ENCODE measurements around the gene DIO1.

DIO1 gene

DNA sequence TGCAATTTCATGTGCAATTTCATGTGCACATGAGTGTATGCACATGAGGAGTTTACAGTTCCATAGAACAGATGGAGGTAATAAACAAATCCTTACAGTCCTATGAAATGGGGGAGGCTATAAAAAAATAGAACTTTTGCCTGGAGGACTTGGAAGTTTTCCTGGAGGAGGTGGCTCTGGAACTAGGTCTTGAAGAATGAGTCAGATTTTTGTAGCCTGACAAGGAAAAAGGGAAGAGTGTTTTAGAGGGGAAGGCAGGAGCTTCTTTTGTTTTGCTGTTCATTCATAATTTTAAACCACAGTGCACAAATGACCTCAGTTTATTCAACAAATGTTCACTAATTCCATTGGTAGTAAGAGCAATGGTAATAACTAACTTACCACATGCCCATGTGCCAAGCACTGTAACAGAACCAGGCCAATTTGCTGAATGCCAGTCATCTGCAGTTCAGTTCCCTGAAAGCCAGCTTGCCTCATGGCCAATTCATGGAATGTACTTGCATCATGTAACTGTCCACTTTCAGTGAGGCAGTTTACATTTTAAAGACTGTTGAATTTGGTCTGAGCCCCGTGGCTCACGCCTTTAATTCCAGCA, 2.7 kb downstream of the DIO1 start:
- Histone ChIP-seq H3K9ac (ENCODE audit: low read depth, low read length) (no peak overlapping the region), H3K27me3 (ENCODE audit: control insufficient read depth, insufficient read depth, low read length) (no peaks in the 10 kb centered on the region), H3K9me3 (ENCODE audit: control insufficient read depth, insufficient read depth, low read length) (no peaks in the 10 kb centered on the region), H3K4me1 (ENCODE audit: control insufficient read depth, insufficient read depth, low read length) (no peaks in the 10 kb centered on the region), H3K36me3 (ENCODE audit: control insufficient read depth, insufficient read depth, low read length) (no peaks in the 10 kb centered on the region), H3K4me3 (ENCODE audit: low read depth, low read length) (no peak overlapping the region)

DNA sequence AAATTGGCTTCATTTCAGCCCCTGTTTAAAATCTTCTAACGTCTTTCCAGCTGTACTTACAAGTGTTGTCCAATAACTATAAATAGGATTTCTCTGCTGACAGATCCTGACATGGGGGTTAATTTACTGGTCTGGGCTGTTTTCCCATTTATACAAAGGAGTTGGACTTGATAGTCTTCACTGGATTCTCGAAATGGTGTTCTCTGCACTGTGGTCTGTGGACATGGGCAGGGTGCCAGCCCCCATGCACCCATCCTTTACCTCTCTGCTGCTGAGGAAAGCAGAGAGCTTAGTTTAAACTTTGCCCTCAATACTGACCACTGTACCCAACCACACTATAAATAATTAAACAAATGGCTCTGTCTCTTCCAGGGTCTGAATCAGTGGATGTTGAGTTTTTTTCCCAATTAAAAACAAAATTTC, 5.2 kb downstream of the DIO1 start:
- H3K36me3 ChIP-seq (ENCODE audit: control insufficient read depth, insufficient read depth, low read length), result no peaks in the 10 kb centered on the region
- no peak overlapping the region for H3K9ac ChIP-seq (ENCODE audit: low read depth, low read length)
- no peak overlapping the region for H3K4me3 ChIP-seq (ENCODE audit: low read depth, low read length)
- no peaks in the 10 kb centered on the region for H3K27me3 ChIP-seq (ENCODE audit: control insufficient read depth, insufficient read depth, low read length)
- H3K4me1 ChIP-seq (ENCODE audit: control insufficient read depth, insufficient read depth, low read length), result no peaks in the 10 kb centered on the region
- H3K9me3 ChIP-seq (ENCODE audit: control insufficient read depth, insufficient read depth, low read length), result no peaks in the 10 kb centered on the region

DNA sequence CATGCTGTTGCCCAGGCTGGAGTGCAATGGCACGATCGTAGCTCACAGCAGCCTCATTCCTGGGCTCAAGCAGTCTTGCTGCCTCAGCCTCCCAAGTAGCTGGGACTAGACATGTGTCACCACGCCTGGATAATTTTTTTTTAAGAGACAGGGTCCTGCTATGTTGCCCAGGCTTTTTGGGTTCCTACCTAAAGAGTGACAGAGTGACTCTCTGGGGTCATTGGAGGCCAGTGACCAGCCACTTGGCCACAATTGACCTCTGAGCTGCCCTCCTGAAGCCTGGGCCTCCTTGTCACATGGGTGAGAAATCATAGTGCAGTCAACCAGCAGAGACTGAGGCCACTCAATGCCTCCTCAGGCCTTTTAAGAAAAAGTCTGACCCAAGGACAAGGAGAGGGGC, 5.7 kb downstream of the DIO1 start:
- Histone ChIP-seq H3K9me3 (ENCODE audit: control insufficient read depth, insufficient read depth, low read length) (no peaks in the 10 kb centered on the region), H3K9ac (ENCODE audit: low read depth, low read length) (no peak overlapping the region), H3K4me1 (ENCODE audit: control insufficient read depth, insufficient read depth, low read length) (no peaks in the 10 kb centered on the region), H3K4me3 (ENCODE audit: low read depth, low read length) (no peak overlapping the region), H3K36me3 (ENCODE audit: control insufficient read depth, insufficient read depth, low read length) (no peaks in the 10 kb centered on the region), H3K27me3 (ENCODE audit: control insufficient read depth, insufficient read depth, low read length) (no peaks in the 10 kb centered on the region)

DNA sequence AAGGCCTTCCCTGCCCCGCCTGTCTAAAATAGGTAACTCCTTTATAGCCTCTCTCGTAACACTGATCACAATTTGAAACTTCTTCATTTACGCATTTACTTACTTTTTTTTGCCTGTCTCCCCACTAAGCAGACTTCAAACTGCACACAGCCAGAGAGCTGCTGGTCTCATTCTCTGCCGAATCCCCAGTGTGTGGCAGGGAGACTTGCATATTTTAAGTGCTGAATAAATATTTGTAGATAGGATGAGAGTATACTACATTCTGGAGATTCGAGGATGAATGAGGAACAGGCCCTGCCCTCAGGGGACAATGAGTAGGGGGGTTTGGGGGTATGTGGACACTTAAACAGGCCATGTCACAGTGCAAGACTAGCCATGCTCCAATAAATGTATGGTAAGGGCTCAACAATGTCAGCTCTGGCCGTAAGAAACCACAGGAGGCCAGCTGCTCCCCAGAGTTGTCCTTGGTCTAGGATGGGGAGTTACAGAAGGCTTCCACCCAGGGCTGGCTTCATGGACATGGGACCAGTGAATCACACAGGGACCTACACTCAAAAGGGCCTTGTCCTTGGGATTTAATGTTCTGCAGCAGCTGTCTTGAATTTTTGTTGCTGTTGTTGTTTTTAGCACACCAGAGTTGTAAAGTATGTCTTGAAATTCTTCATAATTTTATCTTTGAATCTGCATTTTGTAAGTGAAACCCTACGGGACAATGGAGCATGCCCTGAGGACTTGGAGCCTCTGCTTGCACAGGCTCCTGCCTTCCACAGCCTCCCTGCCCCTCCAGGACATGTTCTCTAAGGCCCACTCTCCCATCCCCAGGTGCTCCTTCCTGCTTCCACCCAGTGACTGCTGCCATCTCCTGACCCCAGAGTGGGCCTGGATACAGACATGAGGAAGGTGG, 8.5 kb downstream of the DIO1 start:
- no peaks in the 10 kb centered on the region for H3K4me1 ChIP-seq (ENCODE audit: control insufficient read depth, insufficient read depth, low read length)
- no peaks in the 10 kb centered on the region for H3K36me3 ChIP-seq (ENCODE audit: control insufficient read depth, insufficient read depth, low read length)
- no peak overlapping the region for H3K4me3 ChIP-seq (ENCODE audit: low read depth, low read length)
- no peaks in the 10 kb centered on the region for H3K27me3 ChIP-seq (ENCODE audit: control insufficient read depth, insufficient read depth, low read length)
- no peak overlapping the region for H3K9ac ChIP-seq (ENCODE audit: low read depth, low read length)
- H3K9me3 ChIP-seq (ENCODE audit: control insufficient read depth, insufficient read depth, low read length), result no peaks in the 10 kb centered on the region

DNA sequence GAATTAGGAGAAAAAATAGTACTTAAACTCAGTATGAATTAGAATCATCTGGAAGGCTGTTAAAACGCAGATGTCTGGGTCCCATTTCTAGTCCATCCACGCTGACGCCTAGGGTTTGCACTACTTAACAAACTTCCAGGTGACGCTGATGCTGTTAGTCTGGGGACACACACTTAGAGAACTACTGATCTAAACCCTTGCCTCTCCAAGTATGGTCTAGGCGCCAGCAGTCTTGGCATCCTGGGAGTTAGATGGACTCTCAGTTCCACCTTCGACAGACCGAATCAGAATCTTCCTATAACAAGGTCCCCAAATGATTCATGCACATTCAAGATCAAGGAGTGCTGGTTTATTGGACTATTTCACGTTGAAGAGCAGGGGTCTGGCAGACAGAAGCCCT, 11.5 kb downstream of the DIO1 start:
- Histone ChIP-seq H3K36me3 (ENCODE audit: control insufficient read depth, insufficient read depth, low read length) (no peaks in the 10 kb centered on the region), H3K9me3 (ENCODE audit: control insufficient read depth, insufficient read depth, low read length) (no peaks in the 10 kb centered on the region), H3K9ac (ENCODE audit: low read depth, low read length) (no peak overlapping the region), H3K4me1 (ENCODE audit: control insufficient read depth, insufficient read depth, low read length) (no peaks in the 10 kb centered on the region), H3K4me3 (ENCODE audit: low read depth, low read length) (no peak overlapping the region), H3K27me3 (ENCODE audit: control insufficient read depth, insufficient read depth, low read length) (no peaks in the 10 kb centered on the region)

DNA sequence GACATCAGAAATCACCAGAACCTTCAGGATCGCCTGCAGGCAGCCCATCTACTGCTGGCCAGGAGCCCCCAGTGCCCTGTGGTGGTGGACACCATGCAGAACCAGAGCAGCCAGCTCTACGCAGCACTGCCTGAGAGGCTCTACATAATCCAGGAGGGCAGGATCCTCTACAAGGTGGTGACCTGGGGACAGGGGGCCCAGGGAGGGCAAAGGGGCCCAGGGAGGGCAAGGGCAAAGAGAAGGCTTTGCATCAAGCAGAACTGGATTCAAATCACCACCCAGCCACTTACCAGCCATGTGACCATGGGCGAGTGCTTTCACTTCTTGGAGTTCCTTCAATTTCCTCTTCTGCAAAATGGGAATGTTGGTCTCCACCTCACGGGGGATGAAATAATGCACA, 12.1 kb downstream of the DIO1 start:
- H3K36me3 ChIP-seq (ENCODE audit: control insufficient read depth, insufficient read depth, low read length), result no peaks in the 10 kb centered on the region
- H3K27me3 ChIP-seq (ENCODE audit: control insufficient read depth, insufficient read depth, low read length), result no peaks in the 10 kb centered on the region
- no peaks in the 10 kb centered on the region for H3K4me1 ChIP-seq (ENCODE audit: control insufficient read depth, insufficient read depth, low read length)
- no peaks in the 10 kb centered on the region for H3K9me3 ChIP-seq (ENCODE audit: control insufficient read depth, insufficient read depth, low read length)
- no peak overlapping the region for H3K4me3 ChIP-seq (ENCODE audit: low read depth, low read length)
- H3K9ac ChIP-seq (ENCODE audit: low read depth, low read length), result no peak overlapping the region

DNA sequence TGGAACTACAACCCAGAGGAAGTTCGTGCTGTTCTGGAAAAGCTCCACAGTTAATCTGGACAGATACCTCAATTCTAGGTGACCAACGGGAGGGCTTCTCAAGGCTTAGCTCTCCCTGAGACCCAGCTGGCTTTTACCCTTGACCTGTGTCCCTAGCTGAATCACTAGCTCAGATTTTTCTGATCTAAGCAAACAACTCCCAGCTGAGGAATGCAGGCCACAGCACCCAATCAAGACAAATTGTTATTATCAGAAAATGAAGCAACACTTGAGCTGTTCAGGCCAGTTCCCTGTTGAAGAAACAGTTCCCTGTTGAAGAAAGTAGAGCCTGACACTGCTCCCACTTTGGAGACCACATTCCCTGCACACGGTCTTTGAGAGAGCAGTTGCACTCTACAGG, 16.0 kb downstream of the DIO1 start:
- Histone ChIP-seq H3K36me3 (ENCODE audit: control insufficient read depth, insufficient read depth, low read length) (no peaks in the 10 kb centered on the region), H3K4me3 (ENCODE audit: low read depth, low read length) (no peak overlapping the region), H3K9ac (ENCODE audit: low read depth, low read length) (no peak overlapping the region), H3K4me1 (ENCODE audit: control insufficient read depth, insufficient read depth, low read length) (peaks cover 17% of the 10 kb centered on the region), H3K27me3 (ENCODE audit: control insufficient read depth, insufficient read depth, low read length) (no peaks in the 10 kb centered on the region), H3K9me3 (ENCODE audit: control insufficient read depth, insufficient read depth, low read length) (no peaks in the 10 kb centered on the region)

DNA sequence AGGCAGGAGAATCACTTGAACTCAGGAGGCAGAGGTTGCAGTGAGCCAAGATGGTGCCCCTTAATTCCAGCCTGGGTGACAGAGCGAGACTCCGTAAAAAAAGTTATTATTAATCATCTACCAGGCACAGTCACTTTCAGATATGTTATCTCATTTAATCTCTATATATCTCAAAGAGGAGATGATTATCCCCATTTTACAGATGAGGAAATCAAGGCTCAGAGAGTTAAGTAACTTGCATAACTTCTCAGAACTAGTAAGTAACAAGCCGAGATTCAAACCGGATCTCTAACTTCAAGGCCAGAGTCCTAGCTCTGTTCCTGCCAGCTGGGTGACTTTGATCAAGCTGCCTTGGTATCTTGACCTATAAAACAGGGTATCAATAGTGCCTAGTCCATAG, 17.5 kb downstream of the DIO1 start:
- Histone ChIP-seq H3K27me3 (ENCODE audit: control insufficient read depth, insufficient read depth, low read length) (no peaks in the 10 kb centered on the region), H3K4me1 (ENCODE audit: control insufficient read depth, insufficient read depth, low read length) (peaks cover 20% of the 10 kb centered on the region), H3K36me3 (ENCODE audit: control insufficient read depth, insufficient read depth, low read length) (no peaks in the 10 kb centered on the region), H3K9ac (ENCODE audit: low read depth, low read length) (no peak overlapping the region), H3K9me3 (ENCODE audit: control insufficient read depth, insufficient read depth, low read length) (no peaks in the 10 kb centered on the region), H3K4me3 (ENCODE audit: low read depth, low read length) (no peak overlapping the region)

DNA sequence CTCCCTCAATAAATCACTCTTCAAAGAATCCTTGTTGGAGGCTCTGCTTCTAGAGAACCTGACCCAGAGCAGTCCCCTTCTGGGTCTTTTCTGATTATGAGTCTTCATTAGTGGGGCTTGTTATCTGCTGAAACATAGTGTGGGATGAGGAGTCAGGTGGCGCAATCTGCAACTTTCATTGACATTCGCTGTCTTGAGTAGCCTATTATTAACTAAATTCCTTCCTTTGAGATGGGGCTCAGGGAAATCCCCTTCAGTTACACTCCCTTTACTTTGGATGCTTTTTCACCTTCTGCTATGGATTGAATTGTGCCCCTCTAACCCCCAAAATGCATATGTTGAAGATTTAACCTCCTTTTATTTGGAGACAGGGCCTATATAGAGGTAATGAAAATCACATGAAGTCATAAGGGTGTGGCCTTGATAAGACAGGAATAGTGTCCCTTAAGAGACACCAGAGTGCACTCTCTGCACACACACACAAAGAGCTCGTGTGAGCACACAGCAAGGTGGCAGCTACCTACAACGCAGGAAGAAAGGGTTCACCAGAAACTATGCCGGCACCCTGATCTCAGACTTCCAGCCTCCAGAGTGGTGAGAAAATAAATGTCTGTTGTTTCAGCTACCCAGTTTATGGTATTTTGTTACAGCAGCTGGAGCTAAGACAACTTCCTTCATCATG, 19.5 kb downstream of the DIO1 start:
- Histone ChIP-seq H3K9ac (ENCODE audit: low read depth, low read length) (no peak overlapping the region), H3K27me3 (ENCODE audit: control insufficient read depth, insufficient read depth, low read length) (no peaks in the 10 kb centered on the region), H3K9me3 (ENCODE audit: control insufficient read depth, insufficient read depth, low read length) (no peaks in the 10 kb centered on the region), H3K36me3 (ENCODE audit: control insufficient read depth, insufficient read depth, low read length) (no peaks in the 10 kb centered on the region), H3K4me1 (ENCODE audit: control insufficient read depth, insufficient read depth, low read length) (peaks cover 20% of the 10 kb centered on the region), H3K4me3 (ENCODE audit: low read depth, low read length) (no peak overlapping the region)

DNA sequence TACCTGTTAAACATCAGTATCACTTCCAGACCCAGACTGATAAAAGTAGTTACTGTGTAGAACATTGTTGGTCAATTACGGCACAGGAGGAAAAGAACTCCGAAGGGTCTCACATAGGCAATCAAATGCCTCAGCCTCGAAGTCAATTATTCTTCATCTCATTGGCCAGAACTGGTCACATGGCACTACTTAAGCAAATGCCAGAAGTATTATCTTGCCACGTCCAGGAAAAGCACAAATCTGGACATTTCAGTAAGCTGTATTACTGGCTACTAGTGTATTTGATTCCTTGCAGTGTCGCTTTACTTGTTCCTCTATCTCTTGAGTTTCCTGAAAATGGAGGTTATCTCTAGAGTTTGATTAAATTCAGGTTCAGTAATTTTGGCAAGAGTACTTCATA, 24.4 kb downstream of the DIO1 start:
- Histone ChIP-seq H3K36me3 (ENCODE audit: control insufficient read depth, insufficient read depth, low read length) (no peaks in the 10 kb centered on the region), H3K27me3 (ENCODE audit: control insufficient read depth, insufficient read depth, low read length) (no peaks in the 10 kb centered on the region), H3K4me1 (ENCODE audit: control insufficient read depth, insufficient read depth, low read length) (peaks cover 11% of the 10 kb centered on the region), H3K9ac (ENCODE audit: low read depth, low read length) (no peak overlapping the region), H3K9me3 (ENCODE audit: control insufficient read depth, insufficient read depth, low read length) (no peaks in the 10 kb centered on the region), H3K4me3 (ENCODE audit: low read depth, low read length) (no peak overlapping the region)

DNA sequence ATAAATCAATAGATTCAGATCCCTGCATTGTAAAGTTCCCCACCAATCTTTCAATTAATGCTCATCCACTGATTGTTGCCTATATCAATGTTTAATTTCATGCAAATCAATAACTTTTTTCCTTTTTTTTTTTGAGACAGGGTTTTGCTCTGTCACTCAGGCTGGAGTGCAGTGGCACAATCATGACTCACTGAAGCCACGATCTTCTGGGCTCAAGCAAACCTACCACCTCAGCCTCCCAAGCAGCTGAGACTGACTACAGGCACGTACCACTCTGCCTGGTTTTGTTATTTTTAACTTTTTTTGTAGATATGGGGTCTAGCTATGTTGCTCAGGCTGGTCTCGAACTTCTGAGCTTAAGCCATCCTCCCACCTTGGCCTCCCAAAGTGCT, 25.7 kb downstream of the DIO1 start:
- no peak overlapping the region for H3K9ac ChIP-seq (ENCODE audit: low read depth, low read length)
- no peaks in the 10 kb centered on the region for H3K27me3 ChIP-seq (ENCODE audit: control insufficient read depth, insufficient read depth, low read length)
- H3K36me3 ChIP-seq (ENCODE audit: control insufficient read depth, insufficient read depth, low read length), result no peaks in the 10 kb centered on the region
- no peak overlapping the region for H3K4me3 ChIP-seq (ENCODE audit: low read depth, low read length)
- H3K4me1 ChIP-seq (ENCODE audit: control insufficient read depth, insufficient read depth, low read length), result peaks cover 3% of the 10 kb centered on the region
- H3K9me3 ChIP-seq (ENCODE audit: control insufficient read depth, insufficient read depth, low read length), result no peaks in the 10 kb centered on the region
